Uterus (tissue), 2 donors: ENCODE results near the gene PLCH2.
A peak's percentile ranks its signal among the peaks of the same experiment; 100 is the strongest.

Experiments
- CTCF ChIP-seq, 4 experiments: fragments of 200-600 bp in 2 of 4; fragments of 450-650 bp in 2 of 4; sonication (generic) in 2 of 4; IDR thresholded peaks; one replicate each; pipeline ENCODE4 v1.5.1; 2016 to 2019; ENCODE audit warnings: antibody characterized with exemption in 4 of 4, mild to moderate bottlenecking in 2 of 4, moderate library complexity in 1 of 4
- POLR2A ChIP-seq, 2 donors: fragments of 450-650 bp; IDR thresholded peaks; one replicate each; pipeline ENCODE4 v1.6.1; 2016; ENCODE audit warnings: antibody characterized with exemption in 2 of 2, mild to moderate bottlenecking in 1 of 2, moderate library complexity in 1 of 2

- TF ChIP-seq CTCF (IDR thresholded peaks at IDR 0.05) (peak in 2 of 4 experiments; percentile 34 to 35), POLR2A (IDR thresholded peaks at IDR 0.05) (no peak)
Observed at GRCh38 chr1:2554621-2555387, 78.7 kb downstream of the PLCH2 start.
